Pancreas (tissue), 10 donors: ENCODE data around the gene WDR20. TPM values are rescaled to one million over a fixed set of nuclear protein-coding genes. Genes with fewer than 3 reads are reported as not detected.
A peak's percentile ranks its signal among the peaks of the same experiment; 100 is the strongest.

Source experiments
- ATAC-seq, 4 donors: fragments of 200-7000 bp; cut with Tn5 transposase; one replicate each; pipeline versions ENCODE4 v1.8.0 to v1.9.1; 2020; ENCODE audit warnings: mild to moderate bottlenecking in 4 of 4, moderate library complexity in 4 of 4
- DNase-seq, 6 donors: peaks; one replicate each; pipeline ENCODE4 v3.0.0-alpha.2; 2020
- FAIRE-seq: peaks from 2 replicates; lab custom pipeline; 2012; peaks lifted over from hg19 to GRCh38; lab: Jason Lieb, UNC
- H3K27ac ChIP-seq, 4 donors: fragments of 200-600 bp; sonication (generic); 1 replicate in 3 of 4; 2 replicates in 1 of 4; pipeline versions ENCODE4 v1.5.0 to v1.8.0; 2020
- H3K27me3 ChIP-seq, 4 donors: fragments of 200-600 bp; one replicate each; pipeline ENCODE4 v1.8.0; 2021
- H3K36me3 ChIP-seq, 3 donors: fragments of 200-600 bp; sonication (generic) in 1 of 3; one replicate each; pipeline versions ENCODE4 v1.5.0 to v1.8.0; 2020 to 2021
- H3K4me1 ChIP-seq, 3 donors: fragments of 200-600 bp; one replicate each; pipeline ENCODE4 v1.8.0; 2021
- H3K4me3 ChIP-seq, 4 donors: fragments of 200-600 bp; sonication (generic) in 2 of 4; one replicate each; pipeline versions ENCODE4 v1.5.0 to v1.8.0; 2020 to 2021
- H3K9me3 ChIP-seq, 4 donors: fragments of 200-600 bp; one replicate each; pipeline ENCODE4 v1.8.0; 2021
- CTCF ChIP-seq, 4 donors: fragments of 200-600 bp; sonication (generic) in 3 of 4; IDR thresholded peaks; one replicate each; pipeline versions ENCODE4 v1.5.0 to v1.8.0; 2021; ENCODE audit warnings: antibody characterized with exemption in 4 of 4
- WGBS, 2 donors: extraction: QIAGEN DNeasy Blood & Tissue Kit; methylation state at CpG; one replicate each; pipeline ENCODE4 v1.1.7; 2013; 5-methylcytosine and 5-hydroxymethylcytosine counted together
- intact Hi-C, 3 donors: fragments of 100-400 bp; cut with DNase I; formaldehyde crosslinking; loops; one replicate each; pipeline versions ENCODE4 v1.11.1 to v1.14.2; 2022
- polyA plus RNA-seq, 2 donors: library from polyadenylated mRNA; stranded (reverse); fragments of 200-250 nt; gene quantifications; one replicate each; pipeline ENCODE4 v1.2.3, GENCODE V29; 2013
- total RNA-seq, 6 donors: library from RNA; stranded (reverse); fragmentation: NEBNext Ultra II Directional in 4 of 6; extraction: Animal tissue kit (Norgen Biotek cat#: 25700) in 4 of 6; gene quantifications; one replicate each; pipeline versions ENCODE4 v1.2.1 to v1.2.4, GENCODE V29; 2021 to 2023
- donor health status: healthy with polysubstance abuse.
- donor health status: DM: no; HTN: no; CAD: no; lungs with moderate emphysema.
- donor health status: DM: no; HTN: no; CAD: no.
- donor health status: control.
- donor health status: control.
- donor health status: Bipolar disorder and iron deficiency.
- donor health status: DM: yes; HTN: yes; CAD: no.
- donor health status: DM: no; HTN: no; CAD: no.
- donor health status: DM: no; HTN: no; CAD: no.
- donor health status: DM: yes; HTN: yes; CAD: no.

WDR20 gene
- total and polyA plus RNA-seq, 8 donors: 7.4 to 19.5 (median 14.0) TPM

DNA sequence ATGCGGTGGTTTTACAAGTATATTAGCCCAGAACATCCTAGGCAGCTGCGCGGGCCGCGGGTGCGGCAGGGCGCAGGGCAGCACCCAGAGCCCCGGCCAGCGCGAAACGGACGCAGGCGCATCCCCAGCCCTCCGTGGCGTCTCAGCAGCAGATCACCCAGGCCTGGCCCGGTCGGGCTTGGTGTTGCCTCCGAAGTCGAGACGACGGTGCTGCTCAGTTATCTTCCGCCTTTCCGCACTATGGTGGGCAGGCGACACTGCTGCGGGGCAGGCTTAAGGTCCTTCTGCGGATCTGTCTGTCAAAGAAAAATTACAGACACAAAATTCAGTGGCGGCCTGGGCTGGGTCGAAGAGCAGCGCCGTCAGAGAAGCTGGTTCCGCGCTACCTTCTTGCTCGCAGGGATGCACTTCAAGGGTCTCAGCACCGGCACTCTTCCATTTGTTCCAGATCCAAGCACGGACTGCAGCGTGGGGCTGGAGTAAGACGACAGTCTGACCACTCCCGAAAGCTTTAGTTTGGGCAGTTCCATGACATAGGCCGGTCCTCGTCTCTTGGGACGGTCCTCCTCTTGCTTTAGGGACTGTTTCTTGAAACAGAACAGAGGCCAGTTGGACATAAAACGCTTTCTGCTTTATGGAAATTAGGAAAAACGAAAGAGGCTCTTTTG is 89.5 kb downstream of the WDR20 start:
- Histone ChIP-seq H3K9me3 (no peaks in the 10 kb centered on the region), H3K36me3 (peaks cover 0 to 8% (median 0%) of the 10 kb centered on the region in 3 donors), H3K27ac (no peak overlapping the region), H3K4me3 (no peak overlapping the region), H3K27me3 (no peaks in the 10 kb centered on the region), H3K4me1 (no peaks in the 10 kb centered on the region)
- 94 to 95% methylated on average over 43 of the region's 43 CpGs for WGBS, 2 donors
- ATAC-seq (no peak), DNase-seq (peak in 1 of 6 donors; percentile 55), FAIRE-seq (no peak)
- intact Hi-C loops: no loop called here
- TF ChIP-seq CTCF (IDR thresholded peaks at IDR 0.05): no peak

DNA sequence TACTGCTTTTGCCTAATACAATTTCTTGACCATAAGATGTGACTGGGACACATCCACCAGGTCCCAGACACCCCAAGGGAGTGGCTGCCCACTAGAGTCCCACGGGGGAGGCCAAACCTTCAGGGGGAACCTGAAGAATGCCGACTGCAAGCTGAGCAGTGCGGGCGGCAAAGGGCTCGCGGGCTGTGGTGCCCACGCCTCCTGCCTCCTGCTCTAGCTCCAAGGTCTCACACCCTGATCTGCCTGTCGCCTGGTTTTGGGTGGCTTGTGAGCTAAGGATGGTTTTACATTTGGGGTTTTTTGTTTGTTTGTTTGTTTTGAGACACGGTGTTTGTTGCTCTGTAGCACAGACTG is 90.0 kb downstream of the WDR20 start:
- Histone ChIP-seq H3K27me3 (no peaks in the 10 kb centered on the region), H3K27ac (no peak overlapping the region), H3K36me3 (peaks cover 0 to 5% (median 0%) of the 10 kb centered on the region in 3 donors), H3K4me1 (no peaks in the 10 kb centered on the region), H3K9me3 (no peaks in the 10 kb centered on the region), H3K4me3 (no peak overlapping the region)
- ATAC-seq (no peak), FAIRE-seq (no peak), DNase-seq (peak in 1 of 6 donors; percentile 30)
- 86 to 88% methylated on average over 9 of the region's 9 CpGs for WGBS, 2 donors
- intact Hi-C loops: loop anchor here in 2 of 3 donors (5.0 kb wide), 1 partner anchor 83 kb away; no protein-coding TSS in a partner anchor
- TF ChIP-seq CTCF (IDR thresholded peaks at IDR 0.05): no peak

DNA sequence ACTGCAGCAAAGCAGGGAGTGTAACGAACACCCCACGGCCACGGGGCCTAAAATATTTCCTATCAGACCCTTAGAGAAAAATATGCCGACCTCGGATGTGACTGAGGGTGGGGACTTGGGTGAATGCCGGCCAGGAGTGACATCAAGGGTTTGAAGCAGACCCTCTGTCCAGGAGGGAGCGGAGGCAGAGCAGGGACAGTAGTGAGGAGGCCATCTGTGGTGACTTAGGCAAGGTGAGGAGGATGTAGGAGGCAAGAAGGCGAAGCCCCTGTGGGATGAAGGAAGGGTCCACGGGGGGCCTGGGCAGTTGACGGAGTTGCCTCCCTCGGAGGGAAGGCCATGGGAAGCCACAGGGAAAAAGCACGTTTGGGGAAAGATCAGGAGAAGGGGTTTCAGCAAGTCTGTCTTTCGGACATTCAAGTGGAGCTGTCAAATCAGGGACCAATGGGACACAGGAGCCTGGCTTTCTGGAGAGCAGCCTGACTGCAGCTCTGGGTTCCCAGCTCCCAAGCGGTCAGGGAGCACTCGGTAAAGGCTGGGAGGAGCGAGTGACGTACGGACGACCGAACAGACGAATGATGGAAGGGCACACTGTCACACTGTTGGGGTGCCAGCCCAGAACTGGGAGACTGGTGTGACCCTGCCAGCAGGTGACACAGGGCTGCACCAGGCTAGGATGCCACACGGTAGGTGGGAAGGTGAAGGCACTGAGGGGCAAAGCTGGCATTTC is 90.9 kb downstream of the WDR20 start:
- WGBS, 2 donors: 82 to 86% methylated on average over 22 of the region's 22 CpGs
- H3K36me3 ChIP-seq: peaks cover 0 to 3% (median 0%) of the 10 kb centered on the region in 3 donors
- no peaks in the 10 kb centered on the region for H3K4me1 ChIP-seq
- H3K27me3 ChIP-seq: no peaks in the 10 kb centered on the region
- no peak for FAIRE-seq
- no peak overlapping the region for H3K4me3 ChIP-seq
- peak in 1 of 6 donors; percentile 28 for DNase-seq
- no peak for ATAC-seq
- TF ChIP-seq CTCF (IDR thresholded peaks at IDR 0.05): no peak
- H3K9me3 ChIP-seq: no peaks in the 10 kb centered on the region
- no peak overlapping the region for H3K27ac ChIP-seq
- intact Hi-C loops: loop anchor here in 2 of 3 donors (5.0 kb wide), 1 partner anchor 82 kb away; no protein-coding TSS in a partner anchor

GRCh38 chr14:102231476-102232347 is 92.0 kb downstream of the WDR20 start:
- no peak overlapping the region for H3K4me3 ChIP-seq
- intact Hi-C loops: loop anchor here in 2 of 3 donors (5.0 kb wide), 1 partner anchor 81 kb away; no protein-coding TSS in a partner anchor
- DNase-seq (peak in 1 of 6 donors; percentile 35), ATAC-seq (no peak), FAIRE-seq (no peak)
- H3K9me3 ChIP-seq: no peaks in the 10 kb centered on the region
- TF ChIP-seq CTCF (IDR thresholded peaks at IDR 0.05): no peak
- H3K36me3 ChIP-seq: peaks cover 0 to 3% (median 0%) of the 10 kb centered on the region in 3 donors
- H3K27ac ChIP-seq: no peak overlapping the region
- H3K27me3 ChIP-seq: no peaks in the 10 kb centered on the region
- H3K4me1 ChIP-seq: no peaks in the 10 kb centered on the region
- 86 to 87% methylated on average over 22 of the region's 22 CpGs for WGBS, 2 donors
